GM10266 (cell line): ENCODE data around the gene MCFD2.

Source experiments
- DNase-seq: peaks from one replicate; pipeline ENCODE4 v3.0.0; 2012; ENCODE audit errors: extremely low spot score
- TF ChIP-seq, protein P1 (sequence below): IDR thresholded peaks from 2 replicates; pipeline ENCODE4 v1.5.1; 2012; ENCODE audit warnings: mild to moderate bottlenecking, low read depth; ENCODE audit not compliant: control insufficient read depth, insufficient read depth; ENCODE audit errors: missing control alignments

The MCFD2 gene

DNA sequence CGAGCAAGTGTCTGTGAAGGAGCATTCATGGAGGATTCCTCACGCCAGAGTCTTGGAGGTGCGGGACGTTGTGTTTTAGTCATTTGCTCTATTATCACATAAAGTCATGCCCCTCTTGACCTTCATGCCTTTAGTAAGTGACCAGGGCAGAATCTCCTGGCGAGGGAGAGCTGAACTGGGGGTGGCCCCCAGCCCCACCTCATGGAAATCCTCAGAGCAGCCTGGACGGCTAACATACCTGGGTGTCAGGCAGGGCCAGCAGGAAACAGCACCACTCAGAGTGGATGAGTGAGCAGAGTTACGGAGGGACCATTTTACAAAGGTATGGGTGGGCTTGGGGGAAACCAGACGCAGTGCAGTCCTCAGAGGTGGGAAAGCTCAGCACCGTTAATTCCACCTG is 56.1 kb downstream of the MCFD2 start:
- TF ChIP-seq, protein P1, sequence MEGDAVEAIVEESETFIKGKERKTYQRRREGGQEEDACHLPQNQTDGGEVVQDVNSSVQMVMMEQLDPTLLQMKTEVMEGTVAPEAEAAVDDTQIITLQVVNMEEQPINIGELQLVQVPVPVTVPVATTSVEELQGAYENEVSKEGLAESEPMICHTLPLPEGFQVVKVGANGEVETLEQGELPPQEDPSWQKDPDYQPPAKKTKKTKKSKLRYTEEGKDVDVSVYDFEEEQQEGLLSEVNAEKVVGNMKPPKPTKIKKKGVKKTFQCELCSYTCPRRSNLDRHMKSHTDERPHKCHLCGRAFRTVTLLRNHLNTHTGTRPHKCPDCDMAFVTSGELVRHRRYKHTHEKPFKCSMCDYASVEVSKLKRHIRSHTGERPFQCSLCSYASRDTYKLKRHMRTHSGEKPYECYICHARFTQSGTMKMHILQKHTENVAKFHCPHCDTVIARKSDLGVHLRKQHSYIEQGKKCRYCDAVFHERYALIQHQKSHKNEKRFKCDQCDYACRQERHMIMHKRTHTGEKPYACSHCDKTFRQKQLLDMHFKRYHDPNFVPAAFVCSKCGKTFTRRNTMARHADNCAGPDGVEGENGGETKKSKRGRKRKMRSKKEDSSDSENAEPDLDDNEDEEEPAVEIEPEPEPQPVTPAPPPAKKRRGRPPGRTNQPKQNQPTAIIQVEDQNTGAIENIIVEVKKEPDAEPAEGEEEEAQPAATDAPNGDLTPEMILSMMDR: no peak

DNA sequence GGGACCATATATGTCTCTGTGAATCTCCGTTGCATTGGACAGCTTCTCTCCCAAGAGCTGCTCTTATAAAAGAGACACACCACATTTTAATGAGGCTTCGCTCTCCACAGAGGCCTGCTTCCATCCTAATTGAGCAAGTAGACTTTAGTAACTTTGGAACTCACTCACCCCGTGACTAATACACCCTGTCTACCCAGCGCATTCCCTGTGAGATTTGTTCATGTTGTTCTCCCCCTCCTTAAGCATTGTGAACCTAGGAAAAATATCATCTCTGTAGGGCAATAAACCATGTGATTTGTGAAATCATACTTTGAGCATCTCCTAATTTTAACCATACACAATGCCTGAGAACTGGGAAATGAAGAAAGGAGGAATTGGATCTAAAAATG is 56.9 kb downstream of the MCFD2 start:
- no peak for DNase-seq
- TF ChIP-seq, protein P1: no peak

More for the DNA sequence above, 56.1 kb downstream of the MCFD2 start:
- no peak for DNase-seq

DNA sequence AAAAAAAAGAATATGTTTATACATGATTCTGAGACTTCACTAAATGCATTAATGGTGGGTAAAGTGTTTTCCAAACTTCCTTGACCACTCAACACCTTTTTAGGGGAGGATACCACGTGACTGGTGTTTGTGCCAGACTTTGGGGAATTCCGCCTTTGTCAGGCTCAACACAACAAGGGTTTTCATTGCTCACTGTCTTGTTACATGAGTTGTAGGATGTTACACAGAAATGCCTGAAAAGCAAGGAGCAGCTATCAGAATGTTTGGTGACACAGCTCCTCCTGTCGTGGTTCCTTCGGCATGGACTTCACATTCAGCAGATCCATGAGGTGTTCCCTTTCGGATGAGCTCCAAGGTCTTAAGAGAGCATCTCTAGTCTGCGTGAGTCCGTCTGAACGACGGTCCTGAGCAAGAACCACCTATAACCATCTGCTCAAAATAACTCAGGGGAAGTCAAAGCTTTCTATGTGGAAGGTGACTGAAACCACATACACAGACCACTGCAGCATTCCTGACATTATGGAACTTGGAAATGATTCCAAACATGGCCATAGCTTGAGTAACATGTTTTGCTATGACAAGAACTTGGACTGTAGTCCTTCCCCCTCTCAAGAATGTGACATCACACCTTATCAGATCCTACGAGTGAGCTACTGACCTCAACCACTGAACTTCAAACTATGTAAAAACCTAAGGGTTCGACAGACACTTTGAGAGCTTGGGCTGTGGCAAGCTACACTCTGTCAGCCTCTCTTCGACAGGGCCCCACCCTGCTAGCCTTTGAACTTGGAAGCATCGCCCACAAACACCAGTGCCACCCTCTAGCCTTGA is 57.5 kb downstream of the MCFD2 start:
- DNase-seq: no peak
- TF ChIP-seq, protein P1: no peak

DNA sequence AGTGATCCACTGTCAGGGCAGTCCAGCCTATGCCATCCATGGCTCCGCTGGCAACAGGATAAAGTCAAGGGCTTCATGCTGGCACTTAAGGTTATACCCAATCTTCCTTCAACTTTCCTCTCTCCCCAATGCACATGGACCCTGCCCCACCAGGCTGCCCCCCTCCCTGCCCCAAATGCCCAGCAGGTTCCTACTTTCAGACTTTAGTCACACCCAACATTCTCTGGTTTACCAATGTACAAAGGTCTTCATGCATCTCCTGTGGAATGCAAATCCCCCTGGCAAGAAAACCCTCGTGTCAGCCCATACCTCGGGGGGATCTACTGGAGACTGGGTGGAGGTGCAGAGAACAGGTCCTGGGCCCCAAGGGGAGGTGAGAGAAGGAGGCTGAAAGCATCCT is 59.3 kb downstream of the MCFD2 start:
- TF ChIP-seq, protein P1: no peak

DNA sequence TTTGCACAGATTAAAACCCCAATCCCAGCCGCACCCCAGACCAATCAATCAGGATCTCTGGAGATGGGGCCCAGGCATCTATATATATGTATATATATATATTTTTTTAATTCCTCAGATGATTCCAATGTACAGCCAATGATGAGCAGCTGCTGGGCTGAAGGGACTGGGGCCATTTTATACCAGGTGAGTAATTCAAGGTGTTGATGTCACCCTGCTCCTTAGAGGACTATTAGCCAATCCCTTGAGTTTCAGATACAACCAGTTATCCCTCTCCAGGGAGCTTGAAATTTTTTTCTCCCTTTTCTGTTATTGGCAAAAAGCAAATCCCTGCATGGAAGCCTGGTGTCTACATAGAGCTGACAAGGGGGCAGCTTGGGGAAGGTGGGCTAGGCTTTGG is 59.8 kb downstream of the MCFD2 start:
- TF ChIP-seq, protein P1: no peak
- DNase-seq: no peak

More for the DNA sequence above, 59.3 kb downstream of the MCFD2 start:
- DNase-seq: no peak

DNA sequence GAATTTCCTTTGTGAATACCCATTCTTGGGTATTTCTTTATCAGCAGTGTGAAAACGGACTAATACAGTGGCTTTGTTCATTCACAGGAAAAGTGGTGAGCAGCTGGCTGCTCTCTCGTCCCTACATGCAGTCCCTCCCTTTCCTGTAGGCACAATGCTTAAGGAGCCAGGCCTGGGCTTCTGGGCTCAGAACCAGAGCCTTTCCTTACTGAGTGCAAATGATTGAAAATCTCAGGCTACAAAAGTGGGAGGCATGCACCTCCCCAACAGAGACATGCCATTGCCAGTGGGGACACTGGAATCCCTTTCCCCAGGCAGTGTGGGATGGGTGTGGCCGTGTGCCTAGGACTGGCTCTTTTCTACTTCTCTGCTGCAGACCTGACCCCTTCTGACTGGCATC is 61.3 kb downstream of the MCFD2 start:
- TF ChIP-seq, protein P1: no peak
- DNase-seq: no peak

DNA sequence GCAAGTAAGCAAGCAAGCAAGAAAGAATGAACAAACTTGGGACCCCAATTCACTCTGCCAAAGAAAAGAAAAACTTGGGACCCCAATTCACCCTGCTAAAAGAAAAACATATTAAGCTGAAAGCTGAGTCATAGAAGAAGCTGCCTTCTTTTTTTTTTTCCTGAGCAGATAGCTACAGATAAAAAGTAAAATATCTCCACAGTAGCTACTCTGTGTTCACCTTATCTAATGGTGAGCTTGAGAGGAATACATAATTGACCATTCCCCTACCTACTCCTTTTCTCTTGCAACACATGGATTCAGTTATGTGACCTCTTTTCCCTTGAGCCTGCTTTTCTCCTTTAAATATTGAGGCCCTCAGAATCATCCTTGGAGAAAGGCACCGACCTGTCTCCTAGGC is 63.0 kb downstream of the MCFD2 start:
- TF ChIP-seq, protein P1: no peak
- no peak for DNase-seq
